Measurements from ENCODE around the gene SLC25A11.

DNA sequence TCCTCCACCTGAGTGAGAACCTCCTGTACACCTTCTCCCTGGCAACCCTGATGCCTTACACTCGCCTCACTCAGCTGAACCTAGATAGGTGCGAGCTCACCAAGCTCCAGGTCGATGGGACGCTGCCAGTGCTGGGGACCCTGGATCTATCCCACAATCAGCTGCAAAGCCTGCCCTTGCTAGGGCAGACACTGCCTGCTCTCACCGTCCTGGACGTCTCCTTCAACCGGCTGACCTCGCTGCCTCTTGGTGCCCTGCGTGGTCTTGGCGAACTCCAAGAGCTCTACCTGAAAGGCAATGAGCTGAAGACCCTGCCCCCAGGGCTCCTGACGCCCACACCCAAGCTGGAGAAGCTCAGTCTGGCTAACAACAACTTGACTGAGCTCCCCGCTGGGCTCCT lies 7.1 kb downstream of the SLC25A11 start:
- TF ChIP-seq, protein P1, sequence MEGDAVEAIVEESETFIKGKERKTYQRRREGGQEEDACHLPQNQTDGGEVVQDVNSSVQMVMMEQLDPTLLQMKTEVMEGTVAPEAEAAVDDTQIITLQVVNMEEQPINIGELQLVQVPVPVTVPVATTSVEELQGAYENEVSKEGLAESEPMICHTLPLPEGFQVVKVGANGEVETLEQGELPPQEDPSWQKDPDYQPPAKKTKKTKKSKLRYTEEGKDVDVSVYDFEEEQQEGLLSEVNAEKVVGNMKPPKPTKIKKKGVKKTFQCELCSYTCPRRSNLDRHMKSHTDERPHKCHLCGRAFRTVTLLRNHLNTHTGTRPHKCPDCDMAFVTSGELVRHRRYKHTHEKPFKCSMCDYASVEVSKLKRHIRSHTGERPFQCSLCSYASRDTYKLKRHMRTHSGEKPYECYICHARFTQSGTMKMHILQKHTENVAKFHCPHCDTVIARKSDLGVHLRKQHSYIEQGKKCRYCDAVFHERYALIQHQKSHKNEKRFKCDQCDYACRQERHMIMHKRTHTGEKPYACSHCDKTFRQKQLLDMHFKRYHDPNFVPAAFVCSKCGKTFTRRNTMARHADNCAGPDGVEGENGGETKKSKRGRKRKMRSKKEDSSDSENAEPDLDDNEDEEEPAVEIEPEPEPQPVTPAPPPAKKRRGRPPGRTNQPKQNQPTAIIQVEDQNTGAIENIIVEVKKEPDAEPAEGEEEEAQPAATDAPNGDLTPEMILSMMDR (IDR thresholded peaks at IDR 0.05): no peak
- TF ChIP-seq SIN3A (IDR thresholded peaks at IDR 0.05; ENCODE audit: borderline replicate concordance, insufficient read depth, low read depth, low read length) (no peak), POLR2AphosphoS5 (IDR thresholded peaks at IDR 0.05; ENCODE audit: low read depth, low read length) (no peak), TCF7L2 (IDR thresholded peaks at IDR 0.05; ENCODE audit: low read depth, low read length) (no peak)
- TF ChIP-seq, protein P2, sequence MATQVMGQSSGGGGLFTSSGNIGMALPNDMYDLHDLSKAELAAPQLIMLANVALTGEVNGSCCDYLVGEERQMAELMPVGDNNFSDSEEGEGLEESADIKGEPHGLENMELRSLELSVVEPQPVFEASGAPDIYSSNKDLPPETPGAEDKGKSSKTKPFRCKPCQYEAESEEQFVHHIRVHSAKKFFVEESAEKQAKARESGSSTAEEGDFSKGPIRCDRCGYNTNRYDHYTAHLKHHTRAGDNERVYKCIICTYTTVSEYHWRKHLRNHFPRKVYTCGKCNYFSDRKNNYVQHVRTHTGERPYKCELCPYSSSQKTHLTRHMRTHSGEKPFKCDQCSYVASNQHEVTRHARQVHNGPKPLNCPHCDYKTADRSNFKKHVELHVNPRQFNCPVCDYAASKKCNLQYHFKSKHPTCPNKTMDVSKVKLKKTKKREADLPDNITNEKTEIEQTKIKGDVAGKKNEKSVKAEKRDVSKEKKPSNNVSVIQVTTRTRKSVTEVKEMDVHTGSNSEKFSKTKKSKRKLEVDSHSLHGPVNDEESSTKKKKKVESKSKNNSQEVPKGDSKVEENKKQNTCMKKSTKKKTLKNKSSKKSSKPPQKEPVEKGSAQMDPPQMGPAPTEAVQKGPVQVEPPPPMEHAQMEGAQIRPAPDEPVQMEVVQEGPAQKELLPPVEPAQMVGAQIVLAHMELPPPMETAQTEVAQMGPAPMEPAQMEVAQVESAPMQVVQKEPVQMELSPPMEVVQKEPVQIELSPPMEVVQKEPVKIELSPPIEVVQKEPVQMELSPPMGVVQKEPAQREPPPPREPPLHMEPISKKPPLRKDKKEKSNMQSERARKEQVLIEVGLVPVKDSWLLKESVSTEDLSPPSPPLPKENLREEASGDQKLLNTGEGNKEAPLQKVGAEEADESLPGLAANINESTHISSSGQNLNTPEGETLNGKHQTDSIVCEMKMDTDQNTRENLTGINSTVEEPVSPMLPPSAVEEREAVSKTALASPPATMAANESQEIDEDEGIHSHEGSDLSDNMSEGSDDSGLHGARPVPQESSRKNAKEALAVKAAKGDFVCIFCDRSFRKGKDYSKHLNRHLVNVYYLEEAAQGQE (IDR thresholded peaks at IDR 0.05; ENCODE audit: insufficient read depth in 1 of 2, low read depth in 2 of 2, low read length in 1 of 2): no peak
